H1 (cell line): Measurements from ENCODE around the gene EIF2B1.

Experiments
- ATF3 ChIP-seq: IDR thresholded peaks from 2 replicates; pipeline ENCODE4 v1.6.1; 2011; ENCODE audit warnings: low read depth, mild to moderate bottlenecking, low read length; ENCODE audit not compliant: insufficient read depth
- CHD1 ChIP-seq: IDR thresholded peaks from 2 replicates; pipeline ENCODE4 v1.6.1; 2012; ENCODE audit warnings: low read depth, low read length, improper control_type of control experiment
- CTCF ChIP-seq, 3 experiments: IDR thresholded peaks; 1 replicate in 2 of 3; 2 replicates in 1 of 3; pipeline versions ENCODE4 v1.5.1 to v1.6.1; 2011; ENCODE audit warnings: low read length in 3 of 3, mild to moderate bottlenecking in 3 of 3, inconsistent platforms in 2 of 3, low read depth in 1 of 3, moderate library complexity in 1 of 3; ENCODE audit not compliant: insufficient read depth in 1 of 3; ENCODE audit errors: control extremely low read depth in 1 of 3
- FOSL1 ChIP-seq: IDR thresholded peaks from 2 replicates; pipeline ENCODE4 v1.6.1; 2011; ENCODE audit warnings: mild to moderate bottlenecking, low read depth, low read length, moderate library complexity; ENCODE audit not compliant: insufficient read depth
- POLR2A ChIP-seq, 2 experiments: IDR thresholded peaks; 1 replicate in 1 of 2; 2 replicates in 1 of 2; pipeline ENCODE4 v1.6.1; 2011; ENCODE audit warnings: low read depth in 2 of 2, low read length in 2 of 2, mild to moderate bottlenecking in 2 of 2; ENCODE audit errors: control extremely low read depth in 1 of 2
- SP1 ChIP-seq: IDR thresholded peaks from 2 replicates; pipeline ENCODE4 v1.6.1; 2011; ENCODE audit warnings: low read depth, low read length
- SUZ12 ChIP-seq: fragments of 200-600 bp; sonication (generic); IDR thresholded peaks from 2 replicates; pipeline ENCODE4 v1.6.1; 2012; ENCODE audit warnings: mild to moderate bottlenecking, inconsistent platforms, low read length, moderate library complexity, mixed read lengths
- USF2 ChIP-seq: IDR thresholded peaks from 2 replicates; pipeline ENCODE4 v1.6.1; 2011; ENCODE audit warnings: low read length, improper control_type of control experiment

GRCh38 chr12:123617144-123617543 is 16.3 kb downstream of the EIF2B1 start:
- TF ChIP-seq SP1 (no peak), CTCF (IDR thresholded peaks at IDR 0.05; ENCODE audit: control extremely low read depth in 1 of 3, insufficient read depth in 1 of 3, low read depth in 1 of 3, low read length in 3 of 3) (no peak), USF2 (no peak), CHD1 (no peak), FOSL1 (no peak), ATF3 (no peak), POLR2A (IDR thresholded peaks at IDR 0.05; ENCODE audit: control extremely low read depth in 1 of 2, low read depth in 2 of 2, low read length in 2 of 2) (no peak), SUZ12 (no peak)
